Measurements from ENCODE around the gene CD163.
"Not testable (repeated sequence)": the region's sequence is repeated elsewhere in the genome, so short reads cannot be mapped to it uniquely, and the experiment has no call there.

The CD163 gene

DNA sequence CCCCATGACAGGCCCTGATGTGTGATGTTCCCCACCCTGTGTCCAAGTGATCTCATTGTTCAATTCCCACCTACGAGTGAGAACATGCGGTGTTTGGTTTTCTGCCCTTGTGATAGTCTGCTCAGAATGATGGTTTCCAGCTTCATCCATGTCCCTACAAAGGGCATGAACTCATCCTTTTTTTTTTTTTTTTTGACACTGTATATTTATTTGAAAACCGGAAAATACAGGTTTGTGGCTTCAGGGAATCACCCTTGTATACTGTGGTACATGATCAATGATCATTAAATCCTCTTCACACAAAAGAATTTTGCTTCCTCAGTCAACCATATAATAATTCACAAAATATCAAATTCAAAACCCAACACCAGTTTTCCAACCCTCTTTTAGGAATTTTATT is 66.1 kb downstream of the CD163 start:
- not testable (repeated sequence) for H3K36me3 Mint-ChIP-seq; ATAC-seq (ENCODE audit: low read depth); DNase-seq (ENCODE audit: low spot score in 2 of 2); H3K4me1 Mint-ChIP-seq; H3K9me3 Mint-ChIP-seq; H3K4me3 Mint-ChIP-seq; H3K27ac Mint-ChIP-seq
- H3K27me3 Mint-ChIP-seq: peaks cover 10% of the 10 kb centered on the region

GRCh38 chr12:7434670-7435069 is 68.9 kb downstream of the CD163 start:
- H3K4me3 Mint-ChIP-seq: no peak overlapping the region
- no peaks in the 10 kb centered on the region for H3K4me1 Mint-ChIP-seq
- no peak overlapping the region for H3K27ac Mint-ChIP-seq
- H3K9me3 Mint-ChIP-seq: no peaks in the 10 kb centered on the region
- no peaks in the 10 kb centered on the region for H3K36me3 Mint-ChIP-seq
- ATAC-seq (ENCODE audit: low read depth) (no peak), DNase-seq (ENCODE audit: low spot score in 2 of 2) (no peak)
- H3K27me3 Mint-ChIP-seq: peaks cover 5% of the 10 kb centered on the region

DNA sequence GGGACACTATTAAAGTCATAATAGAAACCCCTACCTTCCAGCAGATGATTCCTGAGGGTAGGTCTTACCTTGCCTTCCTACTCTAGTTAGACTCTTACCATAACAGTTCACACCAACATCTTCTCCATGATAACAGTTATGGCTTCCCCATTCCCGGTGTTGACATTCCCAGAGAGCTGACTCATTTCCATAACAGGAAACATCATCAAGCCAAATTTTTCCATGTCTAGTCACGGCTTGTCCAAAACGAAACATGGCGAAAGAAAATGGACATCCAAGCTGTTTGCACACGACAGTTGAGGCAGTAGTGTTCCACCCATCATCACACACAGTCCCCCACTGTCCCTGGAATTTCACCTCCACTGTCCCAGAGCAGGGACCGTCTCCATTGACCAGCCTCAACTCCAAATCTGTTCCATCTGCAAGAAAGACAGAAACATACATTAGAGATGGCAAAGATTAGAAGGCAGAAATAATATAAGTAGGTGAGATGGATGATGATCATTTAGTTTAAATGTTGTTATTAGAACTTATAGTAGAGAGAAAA is 70.2 kb downstream of the CD163 start:
- Mint-ChIP-seq H3K27me3 (peaks cover 5% of the 10 kb centered on the region), H3K4me1 (no peaks in the 10 kb centered on the region), H3K27ac (no peak overlapping the region), H3K36me3 (no peaks in the 10 kb centered on the region), H3K9me3 (no peaks in the 10 kb centered on the region), H3K4me3 (no peak overlapping the region)
- ATAC-seq (ENCODE audit: low read depth) (no peak), DNase-seq (ENCODE audit: low spot score in 2 of 2) (no peak)

- Mint-ChIP-seq H3K9me3 (no peaks in the 10 kb centered on the region), H3K27me3 (peaks cover 5% of the 10 kb centered on the region)
These were observed 71.4 kb downstream of the CD163 start for GRCh38 chr12:7431993-7432685.

More at GRCh38 chr12:7431993-7432685, 71.4 kb downstream of the CD163 start:
- no peak for ATAC-seq (ENCODE audit: low read depth)
- Mint-ChIP-seq H3K27ac (no peak overlapping the region), H3K4me3 (no peak overlapping the region), H3K36me3 (no peaks in the 10 kb centered on the region), H3K4me1 (no peaks in the 10 kb centered on the region)
- DNase-seq (ENCODE audit: low spot score in 2 of 2): no peak

Data from memory B cell (primary cell).